Keratinocyte (primary cell): ENCODE data around the gene PGAP1. TPM values are rescaled to one million over a fixed set of nuclear protein-coding genes. Genes with fewer than 3 reads are reported as not detected.

Experiments
- DNase-seq: peaks from one replicate; pipeline ENCODE4 v3.0.0-alpha.2; 2011; ENCODE audit warnings: low read depth, missing footprints, low spot score
- FAIRE-seq: peaks from 2 replicates; lab custom pipeline; 2011; peaks lifted over from hg19 to GRCh38; lab: Jason Lieb, UNC
- H2AFZ ChIP-seq: 2 replicates; pipeline ENCODE4 v1.6.0; 2012; ENCODE audit warnings: low read length, control low read depth, inconsistent platforms; ENCODE audit not compliant: control insufficient read depth
- H3K27ac ChIP-seq: 2 replicates; pipeline ENCODE4 v1.5.1; 2011; ENCODE audit warnings: low read length; ENCODE audit not compliant: control insufficient read depth, insufficient read depth
- H3K27me3 ChIP-seq: 3 replicates; pipeline ENCODE4 v1.6.0; 2011; ENCODE audit warnings: low read length; ENCODE audit not compliant: control insufficient read depth, insufficient read depth; ENCODE audit errors: extremely low read depth
- H3K36me3 ChIP-seq, 2 experiments: 2 replicates in 1 of 2; 3 replicates in 1 of 2; pipeline ENCODE4 v1.5.1; 2011; ENCODE audit warnings: low read length in 2 of 2, mild to moderate bottlenecking in 1 of 2; ENCODE audit not compliant: control insufficient read depth in 2 of 2, insufficient read depth in 2 of 2; ENCODE audit errors: extremely low read depth in 1 of 2
- H3K4me1 ChIP-seq: 3 replicates; pipeline ENCODE4 v1.5.1; 2011; ENCODE audit warnings: low read length; ENCODE audit not compliant: control insufficient read depth, insufficient read depth; ENCODE audit errors: extremely low read depth
- H3K4me2 ChIP-seq: 3 replicates; pipeline ENCODE4 v1.6.0; 2011; ENCODE audit warnings: low read depth, low read length; ENCODE audit not compliant: control insufficient read depth, insufficient read depth; ENCODE audit errors: extremely low read depth
- H3K4me3 ChIP-seq, 3 experiments: fragments of 200-600 bp in 1 of 3; sonication (generic) in 1 of 3; 2 replicates in 2 of 3; 3 replicates in 1 of 3; pipeline ENCODE4 v1.5.1; 2011 to 2016; ENCODE audit warnings: low read length in 3 of 3, mild to moderate bottlenecking in 3 of 3, control low read depth in 2 of 3, inconsistent platforms in 1 of 3, low read depth in 1 of 3, mixed read lengths in 1 of 3, mixed run types in 1 of 3, moderate library complexity in 1 of 3; ENCODE audit not compliant: control insufficient read depth in 2 of 3, insufficient read depth in 2 of 3; ENCODE audit errors: extremely low read depth in 1 of 3
- H3K79me2 ChIP-seq: 2 replicates; pipeline ENCODE4 v1.6.0; 2012; ENCODE audit warnings: low read length; ENCODE audit not compliant: control insufficient read depth, insufficient read depth
- H3K9ac ChIP-seq: 3 replicates; pipeline ENCODE4 v1.6.0; 2011; ENCODE audit warnings: low read length; ENCODE audit not compliant: control insufficient read depth, insufficient read depth; ENCODE audit errors: extremely low read depth
- H3K9me1 ChIP-seq: 3 replicates; pipeline ENCODE4 v1.6.0; 2011; ENCODE audit warnings: low read length; ENCODE audit not compliant: control insufficient read depth, insufficient read depth; ENCODE audit errors: extremely low read depth
- H3K9me3 ChIP-seq: 2 replicates; pipeline ENCODE4 v1.5.1; 2012; ENCODE audit warnings: low read depth, low read length; ENCODE audit not compliant: control insufficient read depth
- H4K20me1 ChIP-seq: 3 replicates; pipeline ENCODE4 v1.6.0; 2011; ENCODE audit warnings: low read length; ENCODE audit not compliant: control insufficient read depth, insufficient read depth; ENCODE audit errors: extremely low read depth
- EZH2 ChIP-seq: IDR thresholded peaks from one replicate; pipeline ENCODE4 v1.6.1; 2012; ENCODE audit warnings: inconsistent platforms, mild to moderate bottlenecking, low read length, moderate library complexity
- dilution Hi-C: fragments of 300-500 bp; cut with MboI; formaldehyde crosslinking; loops from one replicate; pipeline ENCODE4 v1.7.0; 2020; ENCODE audit warnings: low sequenced_read_pairs; ENCODE audit not compliant: extremely low pct_ligation_motif_present
- polyA plus RNA-seq, 5 experiments: library from polyadenylated mRNA; depleted of rRNA in 3 of 5; stranded (reverse) in 3 of 5; stranded (forward) in 1 of 5; unstranded in 1 of 5; fragments of >200 nt; gene quantifications; 1 replicate in 1 of 5; 2 replicates in 3 of 5; 3 replicates in 1 of 5; pipeline versions ENCODE4 v1.2.1 to v1.2.3, GENCODE V29; 2011 to 2012; ENCODE audit warnings: missing spikeins in 2 of 5, low read depth in 1 of 5, low replicate concordance in 1 of 5
- TF ChIP-seq, protein P1 (sequence below), 3 experiments: IDR thresholded peaks in 1 of 3; conservative IDR thresholded peaks in 1 of 3; optimal IDR thresholded peaks in 1 of 3; 2 replicates in 2 of 3; 3 replicates in 1 of 3; pipeline versions ENCODE3 to v1.5.1; 2011; ENCODE audit warnings: low read length in 3 of 3, mild to moderate bottlenecking in 3 of 3, moderate library complexity in 2 of 3, control low read depth in 1 of 3, inconsistent platforms in 1 of 3; ENCODE audit not compliant: insufficient read depth in 2 of 3; ENCODE audit errors: extremely low read depth in 1 of 3

PGAP1 gene
- polyA plus RNA-seq, 1 donor (not counting 4 experiments of a cell fraction or from before 2014, with no cell fraction given), result 7.1 TPM

DNA sequence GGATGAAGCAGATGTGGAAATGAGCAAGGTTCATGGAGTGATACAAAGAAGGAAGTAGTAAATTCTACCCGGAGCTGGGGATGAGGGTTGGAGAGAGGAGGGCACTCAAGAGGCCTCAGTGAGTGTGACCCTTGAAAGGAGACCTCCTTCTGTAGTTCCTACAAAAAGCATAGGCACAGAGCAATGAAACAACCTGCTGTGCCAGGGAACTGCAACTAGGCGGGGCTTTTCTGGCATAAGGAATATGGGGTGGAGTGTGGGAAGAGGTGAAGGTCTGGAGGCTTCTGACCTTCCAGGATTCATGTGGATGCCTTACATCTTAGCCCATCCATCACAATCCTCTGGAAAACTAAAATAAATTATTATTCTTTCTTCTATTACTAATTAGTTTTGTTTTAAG lies 25.5 kb upstream of the PGAP1 start:
- H3K27ac ChIP-seq, result no peak overlapping the region
- no peak for TF ChIP-seq EZH2
- TF ChIP-seq, protein P1, sequence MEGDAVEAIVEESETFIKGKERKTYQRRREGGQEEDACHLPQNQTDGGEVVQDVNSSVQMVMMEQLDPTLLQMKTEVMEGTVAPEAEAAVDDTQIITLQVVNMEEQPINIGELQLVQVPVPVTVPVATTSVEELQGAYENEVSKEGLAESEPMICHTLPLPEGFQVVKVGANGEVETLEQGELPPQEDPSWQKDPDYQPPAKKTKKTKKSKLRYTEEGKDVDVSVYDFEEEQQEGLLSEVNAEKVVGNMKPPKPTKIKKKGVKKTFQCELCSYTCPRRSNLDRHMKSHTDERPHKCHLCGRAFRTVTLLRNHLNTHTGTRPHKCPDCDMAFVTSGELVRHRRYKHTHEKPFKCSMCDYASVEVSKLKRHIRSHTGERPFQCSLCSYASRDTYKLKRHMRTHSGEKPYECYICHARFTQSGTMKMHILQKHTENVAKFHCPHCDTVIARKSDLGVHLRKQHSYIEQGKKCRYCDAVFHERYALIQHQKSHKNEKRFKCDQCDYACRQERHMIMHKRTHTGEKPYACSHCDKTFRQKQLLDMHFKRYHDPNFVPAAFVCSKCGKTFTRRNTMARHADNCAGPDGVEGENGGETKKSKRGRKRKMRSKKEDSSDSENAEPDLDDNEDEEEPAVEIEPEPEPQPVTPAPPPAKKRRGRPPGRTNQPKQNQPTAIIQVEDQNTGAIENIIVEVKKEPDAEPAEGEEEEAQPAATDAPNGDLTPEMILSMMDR (optimal IDR thresholded peaks at IDR 0.05 in 1 of 3, IDR thresholded peaks at IDR 0.05 in 1 of 3, conservative IDR thresholded peaks at IDR 0.05 in 1 of 3; ENCODE audit: extremely low read depth in 1 of 3, insufficient read depth in 2 of 3, low read length in 3 of 3), result no peak
- H3K4me1 ChIP-seq, result peaks cover 13% of the 10 kb centered on the region
- DNase-seq (no peak), FAIRE-seq (no peak)
- H3K4me2 ChIP-seq, result no peak overlapping the region
- H2AFZ ChIP-seq, result no peak overlapping the region
- H3K4me3 ChIP-seq, result no peak overlapping the region
- H3K27me3 ChIP-seq, result no peaks in the 10 kb centered on the region
- no peaks in the 10 kb centered on the region for H3K9me3 ChIP-seq
- no peak overlapping the region for H3K9ac ChIP-seq
- dilution Hi-C loops, result no loop called here
- H3K36me3 ChIP-seq, result no peaks in the 10 kb centered on the region
- H4K20me1 ChIP-seq, result no peaks in the 10 kb centered on the region
- H3K79me2 ChIP-seq, result no peaks in the 10 kb centered on the region
- H3K9me1 ChIP-seq, result no peaks in the 10 kb centered on the region

DNA sequence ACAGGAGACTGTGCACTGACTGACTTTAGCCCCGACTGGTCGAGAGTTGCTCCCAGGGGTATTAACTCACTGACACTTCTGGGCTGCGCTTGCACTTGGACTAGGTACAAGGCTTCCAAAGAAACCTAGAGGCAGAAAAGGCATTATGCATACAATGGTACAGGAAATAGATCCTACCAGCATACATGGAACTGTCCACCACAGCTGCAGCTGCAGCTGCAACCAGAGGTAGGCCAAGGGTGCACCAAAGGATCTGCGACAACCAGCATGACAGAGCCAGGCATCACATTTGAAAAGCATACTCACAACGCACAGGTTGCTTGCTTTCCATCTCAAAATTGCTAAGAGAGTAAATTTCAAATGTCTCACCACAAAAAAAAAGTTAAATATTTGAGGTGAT lies 22.6 kb upstream of the PGAP1 start:
- H3K27ac ChIP-seq, result no peak overlapping the region

More for the DNA sequence above, 22.6 kb upstream of the PGAP1 start:
- TF ChIP-seq, protein P1 (optimal IDR thresholded peaks at IDR 0.05 in 1 of 3, IDR thresholded peaks at IDR 0.05 in 1 of 3, conservative IDR thresholded peaks at IDR 0.05 in 1 of 3; ENCODE audit: extremely low read depth in 1 of 3, insufficient read depth in 2 of 3, low read length in 3 of 3), result no peak
- no peak for TF ChIP-seq EZH2
- no peak overlapping the region for H3K9ac ChIP-seq
- FAIRE-seq, result no peak
- no peak overlapping the region for H3K4me3 ChIP-seq
- DNase-seq, result no peak
- no peaks in the 10 kb centered on the region for H3K27me3 ChIP-seq
- no peaks in the 10 kb centered on the region for H3K9me1 ChIP-seq
- H3K4me1 ChIP-seq, result no peaks in the 10 kb centered on the region
- H4K20me1 ChIP-seq, result no peaks in the 10 kb centered on the region
- no peaks in the 10 kb centered on the region for H3K79me2 ChIP-seq
- H2AFZ ChIP-seq, result no peak overlapping the region
- dilution Hi-C loops, result no loop called here
- no peak overlapping the region for H3K4me2 ChIP-seq
- no peaks in the 10 kb centered on the region for H3K9me3 ChIP-seq
- no peaks in the 10 kb centered on the region for H3K36me3 ChIP-seq
